Right atrium auricular region (tissue), 2 donors: Measurements from ENCODE around the gene RASSF3. TPM values are rescaled to one million over a fixed set of nuclear protein-coding genes. Genes with fewer than 3 reads are reported as not detected.

Experiments used
- DNase-seq: peaks from one replicate; pipeline ENCODE4 v3.0.0-alpha.2; 2019; ENCODE audit warnings: low spot score
- H3K27ac ChIP-seq, 2 donors: fragments of 200-600 bp; sonication (generic); 1 replicate in 1 of 2; 2 replicates in 1 of 2; pipeline ENCODE4 v1.5.1; 2016 to 2019
- H3K27me3 ChIP-seq, 2 donors: fragments of 200-600 bp; sonication (generic); one replicate each; pipeline versions ENCODE4 v1.5.1 to v1.6.0; 2017 to 2019
- H3K36me3 ChIP-seq: fragments of 200-600 bp; sonication (generic); one replicate; pipeline ENCODE4 v1.5.1; 2016
- H3K4me1 ChIP-seq, 2 donors: fragments of 200-600 bp; sonication (generic); one replicate each; pipeline versions ENCODE4 v1.5.1 to v1.6.0; 2017 to 2019
- H3K4me3 ChIP-seq, 2 donors: fragments of 200-600 bp; sonication (generic); 1 replicate in 1 of 2; 2 replicates in 1 of 2; pipeline ENCODE4 v1.5.1; 2017 to 2019; ENCODE audit warnings: mild to moderate bottlenecking in 1 of 2, moderate library complexity in 1 of 2
- H3K9me3 ChIP-seq, 2 donors: fragments of 200-600 bp; sonication (generic); one replicate each; pipeline ENCODE4 v1.5.1; 2019
- total RNA-seq, 2 donors: library from RNA; depleted of rRNA; stranded (reverse); fragments of >200 nt; gene quantifications; one replicate each; pipeline ENCODE4 v1.1.0, GENCODE V29; 2016
- TF ChIP-seq, protein P1 (sequence below), 2 donors: fragments of 200-600 bp; sonication (generic); IDR thresholded peaks; one replicate each; pipeline ENCODE4 v1.5.1; 2019; ENCODE audit warnings: antibody characterized with exemption in 2 of 2

The RASSF3 gene
- total RNA-seq, 2 donors from 2014 or later = 55.4 to 88.4 TPM

DNA sequence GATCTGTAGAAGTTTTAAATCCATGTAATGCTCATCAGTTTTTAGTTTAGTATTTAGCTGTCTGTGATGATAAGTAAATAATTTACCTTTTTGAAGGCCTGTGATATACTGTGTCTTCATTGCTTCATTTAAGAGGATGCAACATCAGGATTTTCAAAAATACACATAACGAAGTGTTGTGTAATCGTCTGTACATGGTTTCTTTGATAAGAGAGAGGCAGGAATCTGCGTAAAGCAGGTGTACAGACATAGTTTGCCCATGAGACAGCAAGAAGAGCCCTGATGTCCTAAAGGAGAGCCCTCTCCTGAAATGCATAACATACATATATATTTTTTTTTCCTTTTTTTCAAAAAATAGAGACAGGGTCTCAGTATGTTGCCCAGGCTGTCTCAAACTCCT lies 44.8 kb downstream of the RASSF3 start:
- peak overlapping the region in 1 of 2 donors; percentile 49 for H3K27ac ChIP-seq
- TF ChIP-seq, protein P1, sequence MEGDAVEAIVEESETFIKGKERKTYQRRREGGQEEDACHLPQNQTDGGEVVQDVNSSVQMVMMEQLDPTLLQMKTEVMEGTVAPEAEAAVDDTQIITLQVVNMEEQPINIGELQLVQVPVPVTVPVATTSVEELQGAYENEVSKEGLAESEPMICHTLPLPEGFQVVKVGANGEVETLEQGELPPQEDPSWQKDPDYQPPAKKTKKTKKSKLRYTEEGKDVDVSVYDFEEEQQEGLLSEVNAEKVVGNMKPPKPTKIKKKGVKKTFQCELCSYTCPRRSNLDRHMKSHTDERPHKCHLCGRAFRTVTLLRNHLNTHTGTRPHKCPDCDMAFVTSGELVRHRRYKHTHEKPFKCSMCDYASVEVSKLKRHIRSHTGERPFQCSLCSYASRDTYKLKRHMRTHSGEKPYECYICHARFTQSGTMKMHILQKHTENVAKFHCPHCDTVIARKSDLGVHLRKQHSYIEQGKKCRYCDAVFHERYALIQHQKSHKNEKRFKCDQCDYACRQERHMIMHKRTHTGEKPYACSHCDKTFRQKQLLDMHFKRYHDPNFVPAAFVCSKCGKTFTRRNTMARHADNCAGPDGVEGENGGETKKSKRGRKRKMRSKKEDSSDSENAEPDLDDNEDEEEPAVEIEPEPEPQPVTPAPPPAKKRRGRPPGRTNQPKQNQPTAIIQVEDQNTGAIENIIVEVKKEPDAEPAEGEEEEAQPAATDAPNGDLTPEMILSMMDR (IDR thresholded peaks at IDR 0.05) = no peak
- peaks cover 0 to 77% of the 10 kb centered on the region in 2 donors for H3K4me1 ChIP-seq

DNA sequence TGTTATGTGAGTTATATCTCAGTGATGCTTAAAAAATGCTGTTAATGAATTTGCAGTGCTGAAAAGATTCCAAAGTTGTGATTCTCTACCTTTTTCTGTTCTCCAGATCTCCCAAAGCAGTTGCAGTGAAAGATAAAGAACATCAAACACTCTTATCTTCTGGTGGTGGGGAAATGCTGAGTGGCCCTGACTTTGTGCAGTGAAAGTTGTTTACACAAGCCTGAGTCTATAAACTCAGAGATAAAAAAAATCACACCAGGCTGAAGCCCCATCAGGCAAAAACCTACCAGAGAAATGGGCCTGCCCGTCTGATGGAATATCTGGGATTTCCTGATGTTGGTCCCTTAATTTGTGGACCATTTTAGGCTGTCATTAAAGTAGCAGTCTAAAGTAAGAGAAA lies 46.1 kb downstream of the RASSF3 start:
- Histone ChIP-seq H3K27ac (peak overlapping the region; percentile 4 to 83), H3K4me1 (peaks cover 0 to 71% of the 10 kb centered on the region in 2 donors), H3K27me3 (no peaks in the 10 kb centered on the region), H3K9me3 (no peaks in the 10 kb centered on the region), H3K4me3 (no peak overlapping the region), H3K36me3 (no peaks in the 10 kb centered on the region)
- TF ChIP-seq, protein P1 (IDR thresholded peaks at IDR 0.05) = no peak
- DNase-seq = no peak

More for the DNA sequence above, 44.8 kb downstream of the RASSF3 start:
- no peaks in the 10 kb centered on the region for H3K36me3 ChIP-seq
- DNase-seq = no peak
- H3K27me3 ChIP-seq = no peaks in the 10 kb centered on the region
- no peak overlapping the region for H3K4me3 ChIP-seq
- H3K9me3 ChIP-seq = no peaks in the 10 kb centered on the region

DNA sequence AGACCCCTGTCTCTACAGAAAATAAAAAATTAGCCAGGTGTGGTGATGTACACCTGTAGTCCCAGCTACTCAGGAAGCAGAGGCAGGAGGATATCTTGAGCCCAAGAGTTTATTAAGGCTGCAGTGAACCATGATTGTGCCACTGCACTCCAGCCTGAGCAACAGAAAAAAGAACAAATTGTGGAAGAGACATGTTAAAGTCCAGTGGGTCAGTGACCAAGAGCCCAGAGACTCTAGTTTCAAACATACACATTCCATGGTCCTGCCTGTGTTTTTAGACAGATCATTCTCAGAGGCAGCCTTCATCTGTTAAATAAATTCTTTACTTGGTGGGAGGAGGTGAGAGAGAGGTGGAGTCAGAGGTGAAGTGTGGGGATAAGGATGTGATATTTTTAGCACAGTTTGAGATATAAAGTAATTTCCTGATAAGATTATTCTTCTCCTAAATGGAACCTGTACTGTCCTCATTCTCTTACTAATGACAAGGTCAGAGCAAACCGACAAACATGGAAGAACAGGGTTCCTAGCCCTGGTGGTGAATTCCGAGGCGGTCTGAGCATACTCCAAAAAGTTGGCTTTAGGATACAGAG lies 48.7 kb downstream of the RASSF3 start:
- no peak overlapping the region for H3K4me3 ChIP-seq
- DNase-seq = no peak
- peak overlapping the region; percentile 37 to 83 for H3K27ac ChIP-seq
- peaks cover 0 to 56% of the 10 kb centered on the region in 2 donors for H3K4me1 ChIP-seq
- H3K9me3 ChIP-seq = no peaks in the 10 kb centered on the region
- H3K36me3 ChIP-seq = no peaks in the 10 kb centered on the region
- no peaks in the 10 kb centered on the region for H3K27me3 ChIP-seq
- TF ChIP-seq, protein P1 (IDR thresholded peaks at IDR 0.05) = no peak

- Histone ChIP-seq H3K27me3 (no peaks in the 10 kb centered on the region), H3K4me3 (no peak overlapping the region), H3K27ac (peak overlapping the region; percentile 37 to 83), H3K4me1 (peaks cover 0 to 60% of the 10 kb centered on the region in 2 donors), H3K9me3 (no peaks in the 10 kb centered on the region), H3K36me3 (no peaks in the 10 kb centered on the region)
- TF ChIP-seq, protein P1 (IDR thresholded peaks at IDR 0.05) = no peak
- DNase-seq = no peak
Observed at GRCh38 chr12:64660237-64661018, 50.1 kb downstream of the RASSF3 start.

- TF ChIP-seq, protein P1 (IDR thresholded peaks at IDR 0.05) = no peak
- no peaks in the 10 kb centered on the region for H3K9me3 ChIP-seq
- no peak overlapping the region for H3K4me3 ChIP-seq
- DNase-seq = no peak
- no peaks in the 10 kb centered on the region for H3K36me3 ChIP-seq
- H3K27me3 ChIP-seq = no peaks in the 10 kb centered on the region
- peak overlapping the region; percentile 29 to 48 for H3K27ac ChIP-seq
- peaks cover 0 to 71% of the 10 kb centered on the region in 2 donors for H3K4me1 ChIP-seq
Observed at GRCh38 chr12:64663015-64663414, 52.7 kb downstream of the RASSF3 start.
